NCI-H146 treated with DMSO at 0.1 percent for 48 hours (cell line): ENCODE results near the gene TCEA3.

Experiments
- DNase-seq: peaks from one replicate; lab custom pipeline; 2025; ENCODE audit not compliant: unreplicated experiment; lab: John Stamatoyannopoulos, UW

Gene TCEA3

DNA sequence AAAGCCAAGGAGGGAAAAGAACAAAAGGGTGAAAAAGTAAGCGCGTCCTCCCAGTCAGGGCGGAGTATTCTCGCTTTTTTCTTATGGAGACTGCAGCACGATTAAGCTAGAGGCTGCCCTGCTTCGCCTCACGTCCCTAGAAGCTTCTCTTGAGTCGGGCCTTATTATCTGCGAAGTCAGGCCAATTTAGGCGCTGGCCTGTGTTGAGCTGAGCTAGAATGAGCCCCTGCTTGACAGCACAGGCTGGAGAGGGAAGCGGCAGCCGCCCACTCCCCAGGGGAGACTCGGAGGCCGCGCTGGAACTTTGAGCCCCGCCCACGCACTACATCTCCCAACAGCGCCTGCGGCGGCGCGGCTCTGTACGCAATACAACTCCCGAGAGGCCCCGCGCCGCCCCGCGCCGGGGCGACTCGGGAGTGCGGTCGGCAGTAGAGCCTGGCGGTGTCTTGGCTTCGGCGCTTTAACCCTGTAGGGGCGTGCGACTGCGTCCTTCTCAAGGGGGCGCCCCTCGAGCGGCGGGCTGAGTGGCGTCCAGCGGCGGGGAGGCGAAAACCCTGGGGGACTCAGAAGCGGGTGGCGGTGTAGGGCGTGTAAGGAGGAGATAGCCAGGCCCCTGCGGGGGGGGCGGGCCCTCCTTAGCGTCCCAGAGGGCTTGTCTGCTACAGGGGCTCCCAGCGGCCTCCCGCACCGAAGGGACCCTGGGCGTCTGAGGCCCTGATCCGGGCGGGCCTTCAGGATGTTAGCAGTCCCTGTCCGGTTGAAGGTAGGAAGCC lies 55.8 kb downstream of the TCEA3 start:
- peak; percentile 60 for DNase-seq

DNA sequence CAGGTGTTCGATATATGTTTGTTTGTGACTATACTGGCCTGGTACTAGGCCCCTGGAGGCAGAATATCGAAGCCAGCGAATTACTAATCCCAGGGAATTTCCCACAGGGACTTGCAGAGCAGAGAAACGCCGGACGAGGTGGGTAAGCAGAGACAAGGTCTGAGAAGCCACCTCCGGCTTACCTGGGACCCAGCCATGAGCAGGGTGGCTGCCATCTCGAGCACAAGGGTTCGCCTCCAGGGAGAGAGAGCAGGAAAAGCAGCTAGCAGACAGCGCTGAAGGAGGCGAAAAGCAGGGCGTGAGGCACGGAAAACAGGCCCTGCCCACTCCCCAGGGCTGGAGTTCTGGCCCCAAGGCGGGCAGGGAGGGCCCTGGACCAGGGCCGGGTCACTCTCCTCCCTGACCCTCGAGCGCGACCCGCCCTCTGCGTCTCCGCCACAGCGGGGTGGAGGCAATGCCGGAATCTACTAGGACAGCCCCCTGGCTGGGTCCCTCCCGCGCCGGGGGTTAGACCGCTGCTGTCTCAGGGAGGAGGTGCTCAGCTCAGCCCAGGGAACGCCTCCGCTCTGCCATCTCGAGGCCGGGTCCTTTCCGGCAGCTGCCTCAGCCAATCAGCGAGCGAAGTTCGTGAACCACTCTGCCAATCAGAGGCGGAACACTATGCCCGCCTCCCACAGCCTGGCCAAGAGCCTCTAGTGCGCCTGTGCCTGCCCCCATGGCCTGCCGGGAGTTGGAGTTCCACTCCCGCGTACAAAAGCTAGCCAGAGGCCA lies 56.6 kb downstream of the TCEA3 start:
- DNase-seq: peak; percentile 94

GRCh38 chr1:23367451-23367790 lies 57.1 kb downstream of the TCEA3 start:
- DNase-seq: no peak

DNA sequence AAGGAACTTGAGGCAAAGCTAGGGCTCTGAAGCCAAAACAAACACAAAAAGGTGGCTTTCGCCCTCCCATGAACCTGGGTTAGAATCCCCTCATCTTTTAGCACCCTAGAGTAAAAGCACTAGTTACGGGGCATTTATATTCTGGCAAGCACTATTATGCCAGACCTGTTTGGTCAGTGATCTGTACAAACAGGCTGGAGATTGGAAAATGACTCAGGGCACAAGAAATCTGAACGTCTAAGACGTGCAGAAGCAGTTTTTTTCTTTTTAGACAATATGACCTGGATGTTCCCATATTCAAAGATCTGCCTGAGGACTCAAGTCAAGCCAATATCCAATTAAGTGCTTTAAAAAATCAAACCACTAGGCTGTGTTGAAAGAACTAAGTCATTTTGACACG lies 58.0 kb downstream of the TCEA3 start:
- DNase-seq: no peak

DNA sequence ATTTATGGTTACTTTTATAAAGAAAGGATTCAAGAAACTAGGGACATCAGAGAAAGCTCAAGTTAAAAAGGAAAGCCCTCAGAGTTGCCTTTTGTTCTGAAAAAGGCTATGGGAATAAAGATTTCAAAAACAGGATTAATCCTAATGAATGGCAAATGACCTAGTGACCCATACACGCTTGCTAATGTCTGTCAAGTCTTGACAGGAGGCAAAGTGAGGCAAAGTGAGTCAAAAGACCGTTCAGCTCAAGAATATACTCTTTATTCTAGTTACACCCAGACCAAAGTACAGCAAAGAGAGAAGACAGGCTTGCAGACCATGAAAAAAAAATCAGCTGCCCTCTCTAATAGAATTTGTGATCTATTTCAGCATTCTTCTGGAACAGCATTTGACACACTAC lies 58.4 kb downstream of the TCEA3 start:
- no peak for DNase-seq

GRCh38 chr1:23362218-23362713 lies 62.3 kb downstream of the TCEA3 start:
- no peak for DNase-seq

DNA sequence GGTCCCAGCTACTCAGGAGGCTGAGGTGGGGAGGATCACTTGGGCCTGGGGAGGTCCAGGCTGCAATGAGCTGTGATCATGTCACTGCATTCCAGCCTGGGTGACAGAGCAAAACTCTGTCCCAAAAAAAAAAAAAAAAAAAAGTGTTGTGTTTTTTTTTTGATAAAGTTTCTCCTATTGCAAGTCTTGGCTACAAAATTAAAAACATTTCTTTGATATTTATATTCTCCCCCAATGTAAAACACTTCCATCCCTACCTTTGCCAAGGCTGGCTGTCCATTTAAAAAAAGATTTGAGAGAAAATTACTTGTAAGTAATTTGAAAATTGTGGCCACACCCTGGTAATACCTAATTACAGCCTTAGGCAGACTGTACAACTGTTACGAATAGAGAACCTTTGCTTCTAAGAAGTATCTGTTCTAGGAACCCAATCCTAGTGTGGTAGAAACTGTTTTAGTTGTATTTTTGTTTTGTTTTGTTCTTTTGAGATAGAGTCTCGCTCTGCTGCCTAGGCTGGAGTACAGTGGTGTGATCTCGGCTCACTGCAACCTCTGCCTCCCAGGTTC lies 66.2 kb downstream of the TCEA3 start:
- no peak for DNase-seq

DNA sequence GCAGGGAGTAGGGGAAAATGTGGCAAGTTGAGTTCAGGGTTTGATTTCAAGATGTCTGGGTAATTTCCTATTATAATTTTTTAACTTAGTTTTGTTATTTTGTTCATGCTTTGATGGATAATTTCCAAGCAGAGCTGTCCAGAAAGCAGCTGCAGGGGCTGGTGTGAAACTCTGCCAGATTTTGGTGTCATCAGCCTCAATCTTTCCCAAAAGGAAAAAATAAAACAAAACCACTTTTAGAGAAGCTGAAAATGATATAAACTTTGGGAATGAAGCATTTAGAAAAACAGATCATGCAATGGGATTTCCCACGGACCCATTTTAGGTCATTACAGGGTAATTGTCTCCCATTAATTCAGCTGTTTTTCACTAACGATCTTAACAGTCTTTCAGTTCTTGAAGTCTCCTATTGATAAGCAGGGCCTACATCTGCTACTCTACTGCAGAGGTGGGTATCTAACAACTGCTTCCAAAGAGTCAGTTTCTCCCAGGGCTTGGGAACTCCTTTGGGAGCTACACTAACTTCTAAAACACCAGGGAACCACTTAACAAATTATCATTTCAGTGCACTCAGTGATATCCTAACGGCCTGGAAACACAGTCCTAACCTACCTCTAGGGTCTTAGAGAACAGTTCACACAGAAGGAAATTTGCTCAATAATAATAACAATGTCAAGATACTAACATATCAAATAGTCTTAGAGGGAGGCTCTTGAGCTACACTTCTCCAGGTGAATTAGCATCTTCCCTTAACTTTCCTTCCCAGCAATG lies 67.2 kb downstream of the TCEA3 start:
- no peak for DNase-seq

GRCh38 chr1:23356471-23357137 lies 67.9 kb downstream of the TCEA3 start:
- no peak for DNase-seq

DNA sequence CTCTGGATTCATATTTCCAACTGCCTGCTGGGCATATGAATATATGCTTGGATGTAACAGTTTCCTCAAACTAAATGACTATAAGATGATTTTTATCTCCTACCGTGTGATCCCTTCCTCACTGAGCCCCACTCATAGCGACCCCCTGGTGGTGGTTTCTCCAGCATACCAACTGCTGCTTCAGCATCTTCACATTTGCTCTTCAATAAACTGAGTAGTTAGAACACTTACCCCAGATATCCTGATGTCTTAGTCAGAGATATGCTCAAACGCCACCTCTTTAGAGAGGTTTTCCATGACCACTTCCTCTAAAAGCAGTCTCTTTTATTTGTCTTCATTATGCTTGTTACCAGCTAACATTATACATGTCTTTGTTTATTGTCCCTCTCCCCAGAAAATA lies 70.3 kb downstream of the TCEA3 start:
- DNase-seq: no peak

- DNase-seq: no peak
Observed at GRCh38 chr1:23352096-23352695, 72.4 kb downstream of the TCEA3 start.

GRCh38 chr1:23345920-23346319 lies 78.6 kb downstream of the TCEA3 start:
- DNase-seq: no peak

DNA sequence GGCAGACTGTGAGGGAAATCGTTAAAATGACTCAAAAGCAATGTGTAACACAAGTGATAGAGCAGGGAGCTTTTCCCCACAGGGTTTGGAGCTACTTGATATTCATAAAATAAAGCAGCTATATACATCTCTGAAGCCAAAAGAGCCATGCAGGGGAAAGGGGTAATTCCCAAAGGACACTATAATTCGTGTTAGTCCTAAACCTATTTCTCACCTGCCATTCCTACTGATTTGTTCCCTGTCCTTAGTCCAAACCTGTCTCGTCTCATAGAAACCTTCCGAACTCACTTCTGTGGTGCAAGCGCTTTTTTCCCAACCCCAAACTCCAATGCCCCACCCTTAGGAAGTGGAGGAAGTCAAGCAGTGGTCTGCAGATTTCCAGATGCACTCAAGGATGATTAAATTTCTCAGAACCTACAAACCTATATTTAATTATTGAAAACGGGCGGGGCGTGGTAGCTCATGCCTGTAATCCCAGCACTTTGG lies 79.5 kb downstream of the TCEA3 start:
- DNase-seq: peak; percentile 16

GRCh38 chr1:23344111-23344986 lies 80.2 kb downstream of the TCEA3 start, which contains the start of gene HNRNPR:
Gene HNRNPR (minus strand): TSS chr1:23344284. CDS start chr1:23341008, 3,276 bp downstream.
- DNase-seq: peak; percentile 94

- no peak for DNase-seq
Observed at GRCh38 chr1:23343221-23344110, 81.1 kb downstream of the TCEA3 start.

DNA sequence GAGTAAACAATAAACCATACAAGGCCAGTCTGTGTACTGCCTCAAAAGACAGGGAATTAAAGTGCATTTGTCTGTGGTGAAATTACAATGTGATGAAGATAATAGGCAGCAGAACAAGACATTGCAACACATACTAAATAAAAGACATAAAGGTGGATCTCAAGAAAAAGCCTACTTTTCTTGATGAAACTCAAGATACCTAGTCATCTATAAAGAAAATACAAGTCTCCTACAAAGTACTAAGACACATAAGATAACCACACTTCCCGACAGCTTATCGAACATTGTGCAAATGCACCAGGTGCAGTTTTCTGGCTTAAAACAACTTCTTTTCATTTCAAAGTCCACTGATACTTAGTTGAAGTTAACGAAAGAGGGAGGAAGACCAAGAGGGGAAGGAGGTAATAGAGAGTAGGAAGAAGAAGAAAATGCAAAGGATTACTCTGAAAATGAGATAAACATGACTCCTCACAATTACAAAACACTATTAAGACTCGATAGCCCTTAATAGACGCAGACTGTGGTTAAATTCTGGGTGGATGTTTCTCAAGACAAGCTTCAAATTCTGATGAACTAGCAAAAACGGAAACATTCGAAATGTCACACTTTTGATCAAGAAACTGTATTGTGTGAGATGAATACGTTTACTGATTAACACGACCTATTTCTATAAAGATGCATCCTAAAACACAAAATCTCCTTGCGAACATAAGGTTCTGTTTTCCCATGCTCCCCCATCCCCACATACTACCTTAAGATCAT lies 82.4 kb downstream of the TCEA3 start:
- DNase-seq: no peak

DNA sequence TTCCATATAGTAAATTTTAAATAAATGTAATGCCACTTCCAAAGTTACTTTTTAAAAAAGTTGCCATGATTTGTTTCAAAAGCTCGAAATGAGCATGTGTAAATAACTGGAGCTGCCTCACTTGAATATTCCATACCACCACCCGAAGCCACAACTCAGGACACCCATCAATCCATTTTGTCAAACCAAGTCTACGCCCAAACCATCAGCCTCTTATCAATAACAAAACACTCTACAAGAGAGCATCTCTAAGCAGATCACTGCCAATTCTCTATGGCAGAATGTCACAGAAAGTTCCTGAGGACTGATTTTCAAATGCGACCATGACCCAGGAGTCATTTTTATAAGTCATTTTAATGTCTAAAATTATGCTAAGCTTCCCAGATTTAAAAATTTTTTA lies 84.9 kb downstream of the TCEA3 start:
- DNase-seq: no peak
